Activated CD8-positive, alpha-beta memory T cell treated with anti-CD3 and anti-CD28 coated beads for 24 hours (primary cell): ENCODE results near the gene MACROD2.

Source experiments
- DNase-seq: peaks from one replicate; pipeline ENCODE4 v3.0.0-alpha.2; 2020

Gene MACROD2

GRCh38 chr20:15860850-15861249 lies 1865.5 kb downstream of the MACROD2 start:
- DNase-seq: no peak

GRCh38 chr20:15862178-15862577 lies 1866.9 kb downstream of the MACROD2 start:
- DNase-seq: no peak

DNA sequence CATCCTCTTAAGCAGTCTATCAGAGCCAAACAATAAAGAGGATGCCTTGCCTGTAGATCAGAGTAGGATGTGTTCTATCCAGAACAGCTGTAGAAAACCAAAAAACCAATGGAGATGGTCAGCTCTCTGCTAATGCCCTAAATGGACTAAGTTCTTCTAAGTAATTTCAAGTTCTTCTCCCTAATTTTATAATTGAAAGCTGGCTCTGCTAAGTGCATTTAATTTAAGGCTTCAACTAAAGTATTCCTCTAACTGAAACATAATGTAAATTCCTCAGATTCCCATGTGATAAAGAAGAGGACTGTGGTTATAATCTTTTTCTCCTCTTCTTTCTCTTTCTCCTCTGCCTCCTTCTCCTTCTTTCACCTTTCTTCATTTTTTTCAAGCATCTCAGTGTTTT lies 1868.4 kb downstream of the MACROD2 start:
- DNase-seq: no peak

DNA sequence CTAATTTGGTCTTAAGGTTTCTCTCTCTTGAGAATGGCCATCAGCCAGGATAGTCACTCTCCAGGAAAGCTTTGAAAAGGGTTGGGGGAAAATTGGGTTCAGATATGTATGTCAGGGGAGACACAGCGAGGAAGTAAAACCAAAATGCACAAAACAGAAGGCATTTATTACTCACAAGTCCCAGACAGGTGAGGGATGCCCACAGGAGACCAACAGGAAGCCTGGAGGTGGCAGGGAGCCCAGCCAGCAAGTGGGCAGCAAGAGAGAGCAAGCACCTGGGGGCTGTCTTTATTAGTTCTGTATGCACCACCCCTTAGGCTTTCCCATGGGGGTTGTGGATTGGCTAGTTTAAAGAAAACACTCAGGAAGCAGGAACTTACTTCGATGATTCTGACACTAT lies 1870.2 kb downstream of the MACROD2 start:
- no peak for DNase-seq

DNA sequence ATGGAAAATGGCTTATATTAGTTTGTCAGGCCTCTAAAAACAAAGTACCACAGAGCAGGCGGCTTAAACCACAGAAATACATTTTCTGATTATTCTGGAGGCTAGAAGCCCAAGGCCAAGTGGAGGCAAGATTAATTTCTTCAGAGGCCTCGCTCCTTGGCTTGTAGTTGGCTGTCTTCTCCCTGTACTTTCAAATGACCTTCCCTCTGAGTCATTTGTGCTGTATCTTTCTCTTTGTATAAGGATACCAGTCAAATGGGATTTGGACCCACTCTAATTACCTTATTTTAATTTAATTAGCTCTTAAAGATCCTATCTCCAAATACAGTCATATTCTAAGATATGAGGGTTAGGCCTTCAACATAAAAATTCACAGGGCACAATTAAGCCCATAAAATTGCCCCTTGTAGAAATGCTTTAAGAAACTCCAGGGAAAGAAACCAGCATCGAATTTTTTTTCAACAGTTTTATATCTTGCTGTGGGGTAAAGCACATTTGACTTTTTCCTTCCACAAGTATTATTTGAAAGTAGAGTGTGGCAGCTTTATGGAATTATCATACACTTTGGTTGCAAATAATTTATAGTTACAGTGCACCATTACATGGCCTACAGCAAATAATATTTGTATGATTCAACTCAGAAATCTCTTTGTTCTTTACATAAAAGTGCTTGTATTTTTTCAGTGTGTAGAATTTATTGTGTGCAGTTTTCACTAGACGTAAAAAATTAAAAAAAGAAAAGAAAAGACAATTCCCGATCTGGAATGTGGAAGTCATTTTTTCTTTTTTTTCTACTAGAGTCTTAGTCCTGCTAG lies 1871.8 kb downstream of the MACROD2 start:
- DNase-seq: no peak

- DNase-seq: no peak
These were observed 1872.6 kb downstream of the MACROD2 start for GRCh38 chr20:15867899-15868298.

- DNase-seq: no peak
These were observed 1880.1 kb downstream of the MACROD2 start for GRCh38 chr20:15875446-15875845.

DNA sequence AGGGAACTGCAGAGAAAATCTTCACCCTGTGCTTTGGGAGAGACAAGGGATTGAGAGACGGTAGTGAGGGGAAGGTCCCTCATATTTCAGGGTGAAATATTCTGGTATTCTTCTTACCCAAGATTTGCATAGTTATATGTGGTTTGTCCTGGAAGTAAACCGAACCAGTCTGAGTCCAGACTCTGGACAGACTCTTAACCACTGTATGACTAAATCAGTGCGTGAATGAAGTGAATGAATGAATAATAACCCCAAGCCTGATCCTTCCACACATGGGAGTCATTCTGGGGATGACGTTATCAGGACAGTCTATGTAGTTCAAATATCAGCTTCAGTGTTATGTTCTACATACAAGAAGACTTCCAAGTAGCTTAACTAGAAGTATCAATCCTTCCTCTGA lies 1887.2 kb downstream of the MACROD2 start:
- no peak for DNase-seq

DNA sequence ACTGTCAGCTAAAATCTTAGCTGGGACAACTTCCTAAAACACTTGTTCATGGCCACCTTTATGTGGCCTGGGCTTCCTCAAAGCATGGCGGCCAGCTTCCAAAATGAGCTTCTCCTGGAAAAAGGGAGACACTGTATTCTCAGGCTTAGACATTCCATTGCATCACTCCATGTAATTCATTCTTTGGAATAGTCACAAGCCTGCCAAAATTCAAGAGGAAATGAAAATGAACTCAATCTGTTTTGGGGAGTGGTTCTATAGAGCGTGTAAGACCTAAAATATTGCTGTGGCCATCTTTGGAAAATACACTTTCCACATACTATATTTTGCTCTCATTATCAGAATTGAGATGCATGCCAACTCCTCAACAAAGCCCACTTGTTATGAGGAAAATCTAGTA lies 1890.9 kb downstream of the MACROD2 start:
- DNase-seq: no peak

GRCh38 chr20:15887387-15887786 lies 1892.1 kb downstream of the MACROD2 start:
- DNase-seq: no peak

DNA sequence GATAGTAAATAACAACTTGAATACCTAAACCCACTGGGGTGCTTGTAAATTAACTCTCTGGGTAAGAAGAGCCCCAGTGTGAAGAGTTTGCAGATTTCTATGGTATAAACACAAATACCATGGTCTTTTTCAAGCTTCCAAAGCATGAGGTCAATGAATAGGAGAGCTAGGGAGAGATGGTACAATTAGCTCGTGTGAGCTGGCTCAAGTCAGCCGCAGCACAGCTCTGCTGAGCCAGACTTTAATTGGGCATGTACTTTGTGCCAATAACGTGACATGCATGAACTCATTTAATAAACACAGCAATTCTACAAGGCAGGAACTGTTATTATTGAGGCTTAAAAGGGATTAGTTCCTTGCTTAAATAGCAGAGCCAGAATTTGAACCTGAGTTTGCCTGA lies 1893.7 kb downstream of the MACROD2 start:
- DNase-seq: no peak

GRCh38 chr20:15889514-15890256 lies 1894.4 kb downstream of the MACROD2 start:
- DNase-seq: no peak

- DNase-seq: no peak
These were observed 1895.2 kb downstream of the MACROD2 start for GRCh38 chr20:15890407-15890982.

DNA sequence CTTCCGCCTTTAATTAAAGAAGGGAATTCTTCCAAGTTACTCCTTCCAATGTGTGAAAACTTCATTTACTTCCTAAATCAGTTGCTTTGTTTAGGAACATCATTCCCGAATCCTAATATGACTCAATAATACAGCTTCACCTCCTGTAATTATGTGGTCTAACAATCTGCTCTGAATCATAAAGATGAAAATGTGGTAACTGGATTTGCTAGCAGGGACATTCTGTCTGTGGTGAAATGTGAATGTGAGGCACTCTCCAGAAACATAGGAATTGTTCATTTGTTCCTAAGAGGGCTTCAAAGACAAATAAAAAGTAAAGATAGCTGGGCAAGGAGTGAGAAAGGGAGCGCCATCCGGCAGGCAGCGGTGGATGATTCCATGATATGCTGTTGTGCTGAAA lies 1899.8 kb downstream of the MACROD2 start:
- no peak for DNase-seq

DNA sequence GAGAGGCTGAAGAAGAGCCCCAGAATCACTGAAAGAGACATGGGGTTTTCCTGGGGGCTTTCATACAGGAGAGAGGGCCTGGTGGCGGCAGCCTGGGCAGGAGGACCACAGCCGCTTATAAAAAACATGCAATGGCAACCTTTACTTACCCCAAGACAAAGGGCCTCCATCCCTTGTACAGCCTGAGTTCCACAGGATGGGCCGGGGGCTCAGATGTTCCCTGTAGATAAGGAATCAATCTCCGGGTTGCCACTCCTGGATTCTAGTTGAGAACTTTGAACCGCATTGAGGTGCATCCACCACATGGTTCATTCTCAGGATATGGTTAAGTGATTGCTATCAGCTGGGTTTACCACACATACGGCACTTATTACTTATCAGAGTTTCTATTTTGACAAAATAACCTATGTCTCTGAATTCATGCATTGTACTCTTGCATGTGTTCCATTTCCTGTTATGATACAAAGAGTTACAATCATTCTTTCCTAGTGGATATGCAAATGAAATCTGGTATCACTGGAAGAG lies 1900.3 kb downstream of the MACROD2 start:
- no peak for DNase-seq

DNA sequence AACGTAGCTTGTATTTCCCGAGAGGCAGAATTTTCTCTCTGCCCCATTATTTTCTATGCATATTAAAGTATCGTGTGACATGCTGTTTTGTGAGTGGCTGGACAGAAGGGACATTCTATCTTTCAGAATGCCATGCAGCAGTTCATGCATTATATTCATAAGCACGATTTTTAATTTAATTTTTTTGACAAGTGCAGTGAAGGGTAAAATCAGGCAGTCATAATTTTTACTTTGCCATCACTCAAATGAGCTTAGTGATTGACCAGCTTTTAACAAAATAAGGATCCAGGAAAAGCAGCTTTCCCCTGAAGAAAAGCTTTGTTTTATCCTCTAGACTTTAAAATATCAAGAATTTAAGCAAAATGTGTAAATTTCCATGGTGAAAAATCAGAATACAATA lies 1904.7 kb downstream of the MACROD2 start:
- DNase-seq: no peak

DNA sequence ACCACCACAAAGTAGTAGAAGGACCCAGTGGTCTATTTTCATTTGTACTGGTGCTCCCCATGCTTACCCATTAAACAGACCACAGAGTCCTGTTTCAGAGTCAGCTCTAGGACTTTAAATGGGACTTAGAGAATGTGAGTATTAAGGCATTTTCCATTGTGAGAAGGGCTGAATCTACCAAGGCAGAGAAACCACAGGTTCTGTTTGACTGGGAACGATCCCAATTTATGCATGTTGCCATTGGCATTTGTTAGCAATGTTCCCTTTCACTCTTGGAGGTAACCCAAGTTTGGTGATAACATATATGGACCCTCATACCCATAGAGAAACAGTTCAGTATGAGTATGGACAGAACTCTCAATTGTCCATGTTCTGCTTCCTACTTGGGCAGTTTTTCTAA lies 1905.1 kb downstream of the MACROD2 start:
- DNase-seq: no peak

DNA sequence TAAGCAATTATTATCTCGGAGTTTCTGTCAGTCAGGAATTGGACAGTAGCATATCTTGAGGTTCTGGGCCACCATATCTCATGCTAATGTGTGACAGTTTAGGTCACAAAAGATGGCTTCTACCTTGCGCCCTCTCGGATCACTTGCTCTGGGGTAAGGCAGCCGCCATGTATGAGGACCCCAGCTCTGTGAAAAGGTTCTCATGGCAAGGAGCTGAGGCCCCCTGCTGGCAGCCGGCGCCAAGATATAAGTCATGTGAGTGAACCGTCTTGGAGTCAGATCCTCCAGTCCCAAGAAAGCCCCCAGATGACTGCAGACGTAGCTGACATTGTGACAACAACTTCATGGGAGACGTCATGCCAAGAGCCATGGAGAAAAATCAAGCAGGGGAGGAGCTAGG lies 1907.2 kb downstream of the MACROD2 start:
- DNase-seq: no peak

DNA sequence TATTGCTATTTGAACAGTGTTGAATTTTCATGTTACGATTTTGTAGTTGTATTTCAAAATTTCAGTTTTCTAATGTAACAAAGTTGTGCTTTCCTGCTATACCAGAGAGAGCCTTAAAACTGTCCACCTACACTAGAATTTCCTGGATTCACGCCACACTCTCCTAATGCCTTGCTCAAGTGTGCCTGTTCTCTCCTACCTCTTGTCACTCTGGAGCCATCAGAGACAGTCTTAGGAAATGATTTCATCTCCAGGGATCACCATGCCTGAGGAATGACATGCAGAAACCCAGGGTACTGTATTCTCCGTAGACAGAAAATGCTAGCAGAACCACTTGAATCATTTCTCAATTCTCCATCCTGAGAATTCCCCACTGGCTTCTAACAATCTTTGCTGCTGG lies 1910.3 kb downstream of the MACROD2 start:
- DNase-seq: no peak

GRCh38 chr20:15909995-15910394 lies 1914.7 kb downstream of the MACROD2 start:
- no peak for DNase-seq

- DNase-seq: no peak
These were observed 1916.3 kb downstream of the MACROD2 start for GRCh38 chr20:15911581-15911980.

DNA sequence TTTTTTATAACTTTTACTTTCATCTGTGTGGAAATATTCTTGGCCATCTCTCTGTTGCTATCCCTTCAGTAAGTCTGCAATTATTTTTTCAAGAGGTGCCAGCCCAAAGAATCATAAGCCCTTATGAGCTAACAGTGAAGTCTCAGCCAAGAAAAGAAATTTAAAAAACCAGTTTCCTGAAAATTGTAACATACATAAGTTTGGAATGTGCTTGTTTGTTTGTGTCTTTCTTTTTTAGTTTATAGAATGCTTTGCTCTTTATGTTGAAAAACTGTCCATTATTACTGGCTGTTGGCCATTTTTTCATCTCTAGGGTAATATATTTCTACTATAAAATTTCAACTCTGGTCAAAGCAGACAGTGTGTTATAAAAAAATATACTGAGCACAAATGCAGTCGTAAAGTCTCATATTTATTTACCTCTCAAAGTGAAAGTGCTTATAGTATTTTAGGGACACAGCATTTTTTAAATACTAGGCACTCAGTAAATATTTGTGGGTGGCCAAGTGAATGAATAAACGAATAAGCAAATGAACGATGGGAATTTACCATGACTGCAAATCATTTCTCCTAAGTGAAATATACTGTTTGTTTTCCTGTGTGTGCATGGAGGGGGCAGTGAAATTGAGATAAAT lies 1918.2 kb downstream of the MACROD2 start:
- no peak for DNase-seq

DNA sequence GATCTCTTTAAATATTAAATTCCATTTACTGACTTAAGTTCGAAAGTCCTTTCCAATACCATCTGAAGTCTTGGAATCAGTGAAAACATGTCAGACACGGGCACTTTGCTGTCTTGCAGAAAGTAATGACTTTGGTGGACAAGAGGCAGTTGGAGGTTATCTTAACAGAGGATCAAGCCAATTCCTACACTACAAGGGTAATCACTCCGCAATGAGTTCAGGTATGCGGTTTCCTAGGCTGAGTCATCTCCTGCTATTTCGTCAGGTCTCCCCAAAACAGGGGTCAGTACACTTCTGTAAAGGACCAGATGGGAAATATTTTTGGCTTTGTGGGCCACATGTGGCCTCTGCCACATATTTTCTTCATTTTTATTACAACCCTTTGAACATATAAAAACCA lies 1921.3 kb downstream of the MACROD2 start:
- DNase-seq: no peak
